CD14-positive monocyte (primary cell): ENCODE results near the gene PRPF19. TPM values are rescaled to one million over a fixed set of nuclear protein-coding genes. Genes with fewer than 3 reads are reported as not detected.

Experiments used
- DNase-seq, 3 donors: peaks; one replicate each; pipeline ENCODE4 v3.0.0-alpha.2; 2011 to 2022
- H2AFZ ChIP-seq: 2 replicates; pipeline ENCODE4 v1.6.0; 2012; ENCODE audit warnings: mild to moderate bottlenecking, low read depth, low read length, inconsistent platforms; ENCODE audit not compliant: insufficient read depth, poor library complexity, severe bottlenecking
- H3K27ac ChIP-seq, 2 donors: 1 replicate in 1 of 2; 2 replicates in 1 of 2; pipeline ENCODE4 v1.5.1; 2012 to 2013; ENCODE audit warnings: low read length in 2 of 2, control low read depth in 1 of 2, inconsistent platforms in 1 of 2, low read depth in 1 of 2, mild to moderate bottlenecking in 1 of 2
- H3K27me3 ChIP-seq, 2 donors: one replicate each; pipeline versions ENCODE4 v1.6.0 to v1.6.1; 2011 to 2013; ENCODE audit warnings: low read length in 2 of 2; ENCODE audit not compliant: control insufficient read depth in 2 of 2, insufficient read depth in 2 of 2
- H3K36me3 ChIP-seq, 2 donors: replicated peaks in 1 of 2; 1 replicate in 1 of 2; 2 replicates in 1 of 2; pipeline versions ENCODE4 v1.5.1 to v1.6.1; 2012 to 2013; ENCODE audit warnings: low read length in 2 of 2, control low read depth in 1 of 2, inconsistent platforms in 1 of 2, mild to moderate bottlenecking in 1 of 2; ENCODE audit not compliant: insufficient read depth in 2 of 2, control insufficient read depth in 1 of 2
- H3K4me1 ChIP-seq, 2 donors: 1 replicate in 1 of 2; 2 replicates in 1 of 2; pipeline versions ENCODE4 v1.5.1 to v1.6.1; 2012 to 2013; ENCODE audit warnings: low read length in 2 of 2, control low read depth in 1 of 2, inconsistent platforms in 1 of 2, mild to moderate bottlenecking in 1 of 2, moderate library complexity in 1 of 2; ENCODE audit not compliant: insufficient read depth in 2 of 2, control insufficient read depth in 1 of 2
- H3K4me2 ChIP-seq: replicated peaks from 2 replicates; pipeline ENCODE3; 2012; ENCODE audit warnings: low read length, moderate library complexity, mild to moderate bottlenecking; ENCODE audit not compliant: poor library complexity, severe bottlenecking; ENCODE audit errors: extremely low read depth
- H3K4me3 ChIP-seq, 3 experiments: fragments of 200-600 bp in 1 of 3; sonication (generic) in 1 of 3; replicated peaks in 1 of 3; 1 replicate in 2 of 3; 2 replicates in 1 of 3; pipeline ENCODE4 v1.5.1; 2011 to 2013; ENCODE audit warnings: low read length in 3 of 3, mild to moderate bottlenecking in 3 of 3, control low read depth in 2 of 3, low read depth in 2 of 3, inconsistent platforms in 1 of 3, moderate library complexity in 1 of 3
- H3K79me2 ChIP-seq: 2 replicates; pipeline ENCODE4 v1.6.0; 2012; ENCODE audit warnings: mild to moderate bottlenecking, control low read depth, inconsistent platforms, low read length, moderate library complexity; ENCODE audit not compliant: insufficient read depth
- H3K9ac ChIP-seq: 2 replicates; pipeline ENCODE4 v1.6.0; 2017; ENCODE audit warnings: low read length, mild to moderate bottlenecking; ENCODE audit not compliant: insufficient read depth, poor library complexity, severe bottlenecking
- H3K9me3 ChIP-seq, 2 donors: replicated peaks in 1 of 2; 1 replicate in 1 of 2; 2 replicates in 1 of 2; pipeline versions ENCODE4 v1.5.1 to v1.6.1; 2012 to 2013; ENCODE audit warnings: low read length in 2 of 2, control low read depth in 1 of 2; ENCODE audit not compliant: control insufficient read depth in 1 of 2, insufficient read depth in 1 of 2
- H4K20me1 ChIP-seq: 2 replicates; pipeline ENCODE4 v1.6.0; 2012; ENCODE audit warnings: mild to moderate bottlenecking, low read length, control low read depth, moderate library complexity; ENCODE audit not compliant: insufficient read depth
- H3K27ac Mint-ChIP-seq, 7 donors: one replicate each; pipeline ENCODE4 v1.8.0; 2020; ENCODE audit warnings: mild to moderate bottlenecking in 7 of 7, mixed read lengths in 7 of 7, moderate library complexity in 6 of 7, inconsistent platforms in 2 of 7
- H3K27me3 Mint-ChIP-seq, 3 donors: one replicate each; pipeline ENCODE4 v1.8.0; 2021 to 2022; ENCODE audit warnings: low read depth in 3 of 3, mild to moderate bottlenecking in 3 of 3, mixed read lengths in 3 of 3, moderate library complexity in 3 of 3, inconsistent platforms in 1 of 3
- H3K36me3 Mint-ChIP-seq, 2 donors: one replicate each; pipeline ENCODE4 v1.8.0; 2020; ENCODE audit warnings: mixed read lengths in 2 of 2, inconsistent platforms in 1 of 2, mild to moderate bottlenecking in 1 of 2
- H3K4me1 Mint-ChIP-seq: one replicate; pipeline ENCODE4 v1.8.0; 2020; ENCODE audit warnings: mild to moderate bottlenecking, mixed read lengths
- H3K4me3 Mint-ChIP-seq, 2 donors: one replicate each; pipeline ENCODE4 v1.8.0; 2020; ENCODE audit warnings: mild to moderate bottlenecking in 2 of 2, mixed read lengths in 2 of 2, moderate library complexity in 1 of 2
- H3K9me3 Mint-ChIP-seq, 7 donors: one replicate each; pipeline ENCODE4 v1.8.0; 2020 to 2022; ENCODE audit warnings: mixed read lengths in 7 of 7, mild to moderate bottlenecking in 6 of 7, moderate library complexity in 6 of 7, inconsistent platforms in 2 of 7
- WGBS: methylation state at CpG from one replicate; pipeline ENCODE4 v1.1.5; 2013; ENCODE audit warnings: missing lambda C conversion rate; ENCODE audit not compliant: insufficient coverage; 5-methylcytosine and 5-hydroxymethylcytosine counted together
- intact Hi-C, 2 donors: fragments of 100-400 bp; cut with micrococcal nuclease; formaldehyde crosslinking; loops; one replicate each; pipeline versions ENCODE4 v1.15.0 to v1.15.1; 2023
- polyA plus RNA-seq, 3 donors: library from polyadenylated mRNA; depleted of rRNA in 1 of 3; unstranded in 2 of 3; stranded (reverse) in 1 of 3; fragments of 300-500 nt in 2 of 3; fragments of >200 nt in 1 of 3; fragmentation: Illumina TruSeq in 2 of 3; gene quantifications; 1 replicate in 2 of 3; 2 replicates in 1 of 3; pipeline ENCODE4 v1.2.3, GENCODE V29; 2012 to 2021
- TF ChIP-seq, protein P1 (sequence below): fragments of 200-600 bp; IDR thresholded peaks from one replicate; pipeline ENCODE4 v1.8.0; 2022; ENCODE audit warnings: antibody characterized with exemption, mild to moderate bottlenecking

Gene PRPF19
- polyA plus RNA-seq, 3 donors: 7.8 to 33.2 (median 12.2) TPM

- Histone ChIP-seq H3K4me1 (peaks cover 11 to 15% of the 10 kb centered on the region in 2 donors), H3K27ac (no peak overlapping the region), H3K79me2 (no peaks in the 10 kb centered on the region), H3K4me3 (no peak overlapping the region), H2AFZ (no peak overlapping the region), H3K27me3 (no peaks in the 10 kb centered on the region), H3K9me3 (no peaks in the 10 kb centered on the region), H3K36me3 (no peaks in the 10 kb centered on the region), H3K4me2 (no peak overlapping the region), H4K20me1 (no peaks in the 10 kb centered on the region), H3K9ac (no peak overlapping the region)
- TF ChIP-seq, protein P1, sequence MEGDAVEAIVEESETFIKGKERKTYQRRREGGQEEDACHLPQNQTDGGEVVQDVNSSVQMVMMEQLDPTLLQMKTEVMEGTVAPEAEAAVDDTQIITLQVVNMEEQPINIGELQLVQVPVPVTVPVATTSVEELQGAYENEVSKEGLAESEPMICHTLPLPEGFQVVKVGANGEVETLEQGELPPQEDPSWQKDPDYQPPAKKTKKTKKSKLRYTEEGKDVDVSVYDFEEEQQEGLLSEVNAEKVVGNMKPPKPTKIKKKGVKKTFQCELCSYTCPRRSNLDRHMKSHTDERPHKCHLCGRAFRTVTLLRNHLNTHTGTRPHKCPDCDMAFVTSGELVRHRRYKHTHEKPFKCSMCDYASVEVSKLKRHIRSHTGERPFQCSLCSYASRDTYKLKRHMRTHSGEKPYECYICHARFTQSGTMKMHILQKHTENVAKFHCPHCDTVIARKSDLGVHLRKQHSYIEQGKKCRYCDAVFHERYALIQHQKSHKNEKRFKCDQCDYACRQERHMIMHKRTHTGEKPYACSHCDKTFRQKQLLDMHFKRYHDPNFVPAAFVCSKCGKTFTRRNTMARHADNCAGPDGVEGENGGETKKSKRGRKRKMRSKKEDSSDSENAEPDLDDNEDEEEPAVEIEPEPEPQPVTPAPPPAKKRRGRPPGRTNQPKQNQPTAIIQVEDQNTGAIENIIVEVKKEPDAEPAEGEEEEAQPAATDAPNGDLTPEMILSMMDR: no peak
- peaks cover 0 to 5% (median 3%) of the 10 kb centered on the region in 3 donors for H3K27me3 Mint-ChIP-seq
- intact Hi-C loops: no loop called here
- no peak overlapping the region for H3K4me3 Mint-ChIP-seq
- peaks cover 14% of the 10 kb centered on the region for H3K4me1 Mint-ChIP-seq
- H3K9me3 Mint-ChIP-seq: no peaks in the 10 kb centered on the region
- WGBS: 96% methylated on average over 7 of the region's 7 CpGs
- no peak for DNase-seq
- no peaks in the 10 kb centered on the region for H3K36me3 Mint-ChIP-seq
- H3K27ac Mint-ChIP-seq: no peak overlapping the region
Measured at GRCh38 chr11:60869451-60869825, 36.9 kb downstream of the PRPF19 start.

DNA sequence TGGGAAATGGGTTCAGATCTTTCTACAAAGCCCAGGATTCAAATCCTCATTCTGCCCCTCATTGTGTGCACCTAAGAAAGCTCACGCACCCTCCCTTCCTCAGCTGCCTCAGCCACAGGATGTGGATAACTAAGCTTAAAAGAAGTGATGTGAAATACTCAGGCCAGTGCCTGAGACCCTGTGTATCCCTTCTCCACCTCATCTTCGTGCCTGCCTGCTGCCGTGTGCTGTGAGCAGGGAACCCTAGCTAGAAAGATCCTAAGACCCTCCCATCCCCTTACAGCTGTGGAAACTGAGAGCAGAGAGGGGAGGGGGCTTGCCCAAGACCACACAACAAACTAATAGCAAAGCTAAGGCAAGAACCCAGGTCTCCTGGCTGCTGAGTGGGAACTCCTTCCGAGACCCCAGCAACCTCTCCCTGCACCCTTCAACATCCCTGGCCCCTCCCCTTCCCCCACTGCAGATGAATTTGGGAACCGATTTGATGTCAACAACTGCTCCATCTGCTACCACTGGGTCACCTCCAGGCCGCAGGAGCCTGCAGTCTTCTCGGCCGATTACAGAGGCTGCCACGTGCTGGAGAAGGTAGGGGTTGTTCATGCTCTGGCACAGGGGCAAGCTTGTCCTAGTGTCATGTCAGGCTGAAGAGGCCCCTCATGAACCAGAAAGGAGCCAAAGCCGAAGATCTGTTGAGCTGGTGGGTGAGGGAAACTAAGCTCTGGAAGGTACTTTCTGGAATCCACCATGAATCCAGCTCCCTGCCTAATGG, 37.5 kb downstream of the PRPF19 start:
- no peaks in the 10 kb centered on the region for H4K20me1 ChIP-seq
- 97% methylated on average over 5 of the region's 10 CpGs for WGBS
- H3K79me2 ChIP-seq: no peaks in the 10 kb centered on the region
- H3K9me3 ChIP-seq: no peaks in the 10 kb centered on the region
- H3K36me3 Mint-ChIP-seq: no peaks in the 10 kb centered on the region
- H3K4me2 ChIP-seq: no peak overlapping the region
- peaks cover 0 to 5% (median 3%) of the 10 kb centered on the region in 3 donors for H3K27me3 Mint-ChIP-seq
- no peaks in the 10 kb centered on the region for H3K9me3 Mint-ChIP-seq
- TF ChIP-seq, protein P1: no peak
- no peak overlapping the region for H3K27ac ChIP-seq
- no peak overlapping the region for H3K9ac ChIP-seq
- H3K27ac Mint-ChIP-seq: no peak overlapping the region
- H3K4me3 ChIP-seq: no peak overlapping the region
- H2AFZ ChIP-seq: no peak overlapping the region
- intact Hi-C loops: no loop called here
- H3K4me3 Mint-ChIP-seq: no peak overlapping the region
- peaks cover 11 to 15% of the 10 kb centered on the region in 2 donors for H3K4me1 ChIP-seq
- H3K36me3 ChIP-seq: no peaks in the 10 kb centered on the region
- H3K27me3 ChIP-seq: no peaks in the 10 kb centered on the region
- peaks cover 14% of the 10 kb centered on the region for H3K4me1 Mint-ChIP-seq
- DNase-seq: no peak
